HUDEP-2 (cell line): ENCODE data around the gene ATF7IP2.
"Not testable (repeated sequence)": the region's sequence is repeated elsewhere in the genome, so short reads cannot be mapped to it uniquely, and the experiment has no call there.

ENCODE experiments used
- DNase-seq, 76 experiments: peaks; one replicate each; lab custom pipeline; 2025; ENCODE audit not compliant: unreplicated experiment in 76 of 76; lab: John Stamatoyannopoulos, UW

ATF7IP2 gene

DNA sequence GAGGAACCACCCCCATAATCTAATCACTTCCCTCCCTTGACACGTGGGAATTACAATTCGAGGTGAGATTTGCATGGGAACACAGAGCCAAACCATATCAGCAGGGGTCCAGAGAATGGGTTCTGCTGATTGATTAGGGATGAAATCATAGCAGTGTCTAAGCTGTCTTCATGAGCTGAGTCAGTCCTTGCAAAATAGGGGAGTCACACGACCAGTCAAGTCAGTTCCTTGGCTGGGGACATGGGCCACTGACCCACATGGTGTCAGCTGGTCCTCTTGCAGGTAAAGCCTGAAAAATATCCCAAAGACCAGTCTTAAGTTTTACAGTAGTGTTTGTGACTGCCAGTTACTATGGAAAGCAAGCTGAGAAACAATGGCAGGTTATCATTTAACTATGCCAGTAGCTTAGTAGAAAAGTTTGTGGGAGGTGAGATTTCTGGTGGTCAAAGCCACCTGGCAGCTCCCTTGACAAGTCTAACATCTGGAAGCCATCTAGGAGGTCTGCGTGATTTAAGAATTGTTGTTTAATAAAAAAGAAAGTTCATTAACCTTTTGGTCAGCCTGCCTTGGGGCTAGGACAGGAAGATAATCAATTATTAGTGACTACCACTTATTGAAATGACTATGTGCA is 15.7 kb upstream of the ATF7IP2 start:
- no peak for DNase-seq

DNA sequence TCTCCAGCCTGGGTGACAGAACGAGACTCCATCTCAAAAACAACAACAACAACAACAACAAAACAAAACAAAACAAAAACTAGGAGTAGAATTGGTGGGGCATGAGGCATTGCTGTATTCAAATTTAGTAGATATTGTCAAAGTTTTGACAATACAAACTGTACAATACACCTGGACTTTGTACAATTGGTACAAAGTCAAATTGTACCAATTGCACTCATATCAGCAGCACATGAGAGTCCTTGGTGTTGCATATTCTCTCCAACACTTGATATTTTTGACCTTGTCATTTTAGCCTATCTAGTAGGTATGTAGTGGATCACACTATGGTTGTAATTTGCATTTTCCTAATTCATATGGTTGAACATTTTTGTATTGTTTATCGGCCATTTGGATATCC is 14.3 kb upstream of the ATF7IP2 start:
- DNase-seq, result no peak

DNA sequence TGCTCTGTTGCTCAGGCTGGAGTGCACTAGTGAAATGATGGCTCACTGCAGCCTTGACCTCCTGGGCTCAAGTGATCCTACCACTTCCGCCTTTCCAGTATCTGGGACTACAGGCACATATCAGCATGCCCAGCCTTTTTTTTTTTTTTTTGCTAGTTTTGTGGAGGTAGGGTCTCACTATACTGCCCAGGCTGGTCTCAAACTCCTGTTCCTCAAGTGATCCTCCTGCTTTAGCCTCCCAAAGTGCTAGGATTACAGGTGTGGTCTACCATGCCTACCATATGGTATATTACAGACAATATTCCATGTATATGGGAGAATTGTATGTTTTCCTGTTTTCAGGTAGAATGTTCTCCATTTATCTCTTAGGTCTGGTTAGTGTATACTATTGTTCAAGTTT is 12.3 kb upstream of the ATF7IP2 start:
- no peak for DNase-seq

DNA sequence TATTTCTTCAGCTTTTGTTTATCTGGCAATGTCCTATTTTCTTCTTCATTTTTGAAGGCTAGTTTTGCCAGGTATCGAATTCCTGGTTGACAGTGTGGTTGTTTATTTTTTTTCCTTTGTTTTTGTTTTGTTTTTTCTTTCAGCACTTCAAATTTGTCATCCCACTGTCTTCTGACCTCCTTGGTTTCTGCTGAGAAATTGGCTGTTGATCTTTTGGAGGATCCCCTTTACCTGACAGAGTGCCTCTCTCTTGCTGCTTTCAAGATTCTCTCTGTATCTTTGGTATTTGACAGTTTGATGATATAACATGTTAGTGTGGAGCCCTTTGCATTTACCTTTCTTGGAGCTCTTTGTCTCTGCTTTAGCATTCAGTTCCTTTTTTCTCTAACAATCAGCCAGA is 9.6 kb upstream of the ATF7IP2 start:
- no peak for DNase-seq

DNA sequence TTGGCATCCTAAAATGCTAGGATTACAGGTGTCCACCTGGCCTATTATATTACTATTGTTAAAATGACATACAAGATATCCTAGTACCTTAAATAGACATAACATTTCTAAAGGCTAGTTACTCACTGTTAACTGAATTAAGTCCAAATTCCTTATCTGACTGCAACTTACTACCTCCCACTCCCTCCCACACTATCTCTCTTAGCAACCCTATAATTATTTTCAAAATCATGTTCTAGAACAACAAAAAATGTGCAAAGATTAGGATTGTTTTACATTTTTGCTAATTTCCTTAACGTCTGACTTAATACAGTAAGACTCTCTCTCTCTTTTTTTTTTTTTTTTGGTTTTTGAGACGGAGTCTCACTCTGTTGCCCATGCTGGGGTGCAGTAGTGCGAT is 2.2 kb upstream of the ATF7IP2 start:
- DNase-seq, result peak in 6 of 76 experiments; percentile 16 to 51 (median 44)

DNA sequence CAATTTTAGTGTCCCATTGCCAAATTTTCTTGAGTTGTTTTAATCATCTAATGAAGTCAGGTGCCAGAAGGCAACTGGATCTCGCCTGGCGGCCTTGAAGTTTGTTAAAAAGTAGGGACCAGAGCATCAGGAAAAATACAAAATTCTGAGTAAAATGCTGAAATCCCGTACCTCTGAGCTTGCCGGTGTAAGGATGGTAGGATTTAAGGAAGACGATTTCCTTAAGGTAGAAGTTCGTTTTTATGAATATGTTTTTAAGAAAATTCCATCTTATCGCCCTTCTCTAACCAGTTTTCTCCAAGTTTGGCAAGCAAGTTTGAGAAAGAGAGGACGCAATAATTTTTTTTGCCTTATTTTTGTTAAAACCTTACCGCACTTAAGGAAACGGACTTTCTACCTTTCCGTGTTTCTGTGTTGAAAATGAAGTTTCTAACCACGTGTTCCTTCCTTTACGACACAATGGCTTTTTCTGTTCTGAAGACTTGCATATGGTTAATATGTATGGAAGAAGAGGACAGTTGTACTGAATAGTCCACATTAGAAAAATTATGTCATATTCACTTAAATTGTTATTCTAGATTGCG is 748 bp downstream of the ATF7IP2 start:
- peak in 4 of 76 experiments; percentile 16 to 36 (median 25) for DNase-seq

DNA sequence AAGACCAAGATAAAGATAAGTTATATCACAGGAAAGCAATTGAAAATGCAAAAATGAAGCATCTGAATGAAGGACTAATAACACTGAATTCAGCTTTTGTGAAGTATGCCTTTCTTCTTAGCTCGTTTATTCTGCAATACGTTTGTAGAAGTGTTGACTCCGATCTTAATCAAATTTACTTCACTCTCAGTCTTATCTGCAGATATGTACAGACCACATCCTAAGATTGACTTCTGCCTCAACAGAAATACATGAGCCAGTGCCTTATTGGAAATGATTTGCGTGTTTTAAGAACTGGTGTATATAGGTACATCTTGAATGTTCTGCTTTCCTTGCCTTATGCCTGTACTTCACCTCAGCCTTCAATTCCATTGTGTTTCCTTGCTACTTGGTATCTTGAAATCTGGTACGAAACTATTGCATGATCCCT is 1.3 kb downstream of the ATF7IP2 start:
- peak in 1 of 76 experiments; percentile 35 for DNase-seq

DNA sequence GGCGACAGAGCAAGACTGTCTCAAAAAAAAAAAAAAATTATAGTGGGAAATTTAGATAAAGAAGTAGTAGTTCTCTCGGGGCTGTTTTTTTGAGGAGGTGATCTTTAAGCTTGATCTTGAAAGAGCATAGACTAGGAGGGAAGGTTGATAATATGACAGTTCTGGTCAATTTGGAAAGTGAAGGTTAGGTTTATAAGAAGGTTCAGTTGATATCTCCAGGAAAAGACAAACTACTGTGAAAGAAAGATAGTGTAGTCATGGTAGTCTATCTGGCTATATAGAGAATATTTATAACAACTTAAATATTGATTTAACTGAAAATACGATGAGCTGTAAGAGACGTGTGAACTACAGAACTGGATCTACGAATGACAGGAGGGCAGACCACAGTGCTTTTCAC is 3.1 kb downstream of the ATF7IP2 start:
- DNase-seq, result no peak

DNA sequence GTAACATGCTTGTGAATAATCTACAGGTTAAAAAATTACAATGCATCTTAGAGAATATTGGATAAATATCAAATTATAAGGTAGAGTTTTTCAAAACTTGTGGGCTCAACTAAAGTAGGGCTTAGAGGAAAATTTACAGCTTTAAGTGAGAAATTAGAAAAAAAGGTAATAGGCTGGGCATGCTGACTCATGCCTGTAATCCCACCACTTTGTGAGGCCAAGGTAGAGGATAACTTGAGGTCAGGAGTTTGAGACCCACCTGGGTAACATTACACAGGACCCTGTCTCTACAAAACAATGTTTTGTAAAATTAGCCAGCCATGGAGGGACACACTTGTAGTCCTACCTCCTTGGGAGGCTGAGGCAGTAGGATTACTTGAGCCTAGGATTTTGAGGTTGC is 4.5 kb downstream of the ATF7IP2 start:
- no peak for DNase-seq

DNA sequence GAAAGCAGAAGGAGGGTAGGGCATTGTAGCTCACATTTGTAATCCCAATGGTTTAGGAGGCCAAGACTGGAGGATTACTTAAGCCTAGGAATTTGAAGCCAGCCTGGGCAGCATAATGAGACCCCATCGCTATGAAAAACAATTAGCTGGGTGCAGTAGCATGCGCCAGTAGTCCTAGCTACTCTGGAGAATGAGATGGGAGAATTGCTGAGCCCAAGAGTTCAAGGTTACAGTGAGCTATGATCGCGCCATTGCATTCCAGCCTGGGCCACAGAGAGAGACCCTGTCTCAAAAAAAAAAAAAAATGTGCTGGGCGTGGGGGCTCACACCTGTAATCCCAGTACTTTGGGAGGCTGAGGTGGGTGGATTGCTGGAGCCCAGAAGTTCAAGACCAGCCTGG is 5.0 kb downstream of the ATF7IP2 start:
- DNase-seq, result no peak

DNA sequence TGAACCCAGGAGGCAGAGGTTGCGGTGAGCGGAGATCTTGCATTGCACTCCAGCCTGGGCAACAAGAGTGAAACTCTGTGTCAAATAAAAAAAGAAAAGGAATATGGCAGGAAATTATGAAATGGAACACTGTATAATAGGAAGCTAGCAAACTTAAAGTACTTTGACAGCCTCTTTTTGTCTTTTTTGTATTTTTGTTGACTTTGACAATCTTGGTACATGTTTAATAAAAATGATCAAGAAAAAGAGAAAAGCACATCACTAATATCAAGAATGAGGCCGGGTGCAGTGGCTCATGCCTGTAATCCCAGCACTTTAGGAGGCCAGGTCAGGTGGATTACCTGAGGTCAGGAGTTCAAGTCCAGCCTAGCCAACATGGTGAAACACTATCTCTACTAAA is 5.5 kb downstream of the ATF7IP2 start:
- no peak for DNase-seq

DNA sequence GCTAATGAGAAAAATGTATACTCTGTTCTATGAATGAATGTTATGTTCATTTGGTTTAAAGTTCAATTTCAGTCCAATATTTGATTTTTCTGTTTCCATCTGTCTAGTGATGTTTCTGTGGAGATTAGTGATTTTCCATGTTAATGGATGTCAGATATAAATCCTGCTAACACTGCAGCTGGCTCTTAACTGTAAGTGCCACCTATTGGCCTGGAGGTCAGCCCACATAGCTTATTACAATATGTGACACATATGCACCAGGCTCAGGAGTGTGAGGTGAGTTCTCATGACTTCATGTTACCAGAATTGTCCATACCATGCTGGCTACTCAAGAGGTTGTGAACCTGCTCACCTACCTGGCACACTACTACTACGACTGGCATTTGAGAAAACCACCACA is 17.1 kb downstream of the ATF7IP2 start:
- no peak for DNase-seq

DNA sequence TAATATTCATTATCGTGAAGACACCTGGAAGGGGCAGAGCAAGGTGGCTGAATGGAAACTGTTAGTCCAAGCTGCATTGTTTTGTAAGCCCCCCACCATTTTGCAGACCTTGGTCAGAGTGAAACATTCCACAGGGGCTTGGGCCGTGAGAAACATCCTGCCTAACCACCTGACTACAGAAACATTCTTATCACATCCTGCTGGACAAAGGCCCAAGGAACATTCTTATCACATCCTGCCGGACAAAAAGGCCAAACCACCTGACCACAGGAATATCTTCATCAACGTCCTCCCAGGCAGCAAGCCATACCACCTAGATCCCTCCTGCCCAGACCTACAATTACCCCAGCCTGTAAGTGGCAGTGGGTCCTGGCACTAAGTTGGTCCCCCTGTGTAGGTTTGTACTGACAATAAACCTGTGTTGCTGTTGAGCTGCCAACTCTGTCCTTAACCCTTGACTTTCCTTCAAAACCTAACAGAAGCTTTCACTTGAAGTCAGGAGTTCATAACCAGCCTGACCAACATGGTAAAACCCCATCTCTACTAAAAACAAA is 19.6 kb downstream of the ATF7IP2 start:
- DNase-seq, result peak in 32 of 76 experiments; percentile 2 to 63 (median 24)

DNA sequence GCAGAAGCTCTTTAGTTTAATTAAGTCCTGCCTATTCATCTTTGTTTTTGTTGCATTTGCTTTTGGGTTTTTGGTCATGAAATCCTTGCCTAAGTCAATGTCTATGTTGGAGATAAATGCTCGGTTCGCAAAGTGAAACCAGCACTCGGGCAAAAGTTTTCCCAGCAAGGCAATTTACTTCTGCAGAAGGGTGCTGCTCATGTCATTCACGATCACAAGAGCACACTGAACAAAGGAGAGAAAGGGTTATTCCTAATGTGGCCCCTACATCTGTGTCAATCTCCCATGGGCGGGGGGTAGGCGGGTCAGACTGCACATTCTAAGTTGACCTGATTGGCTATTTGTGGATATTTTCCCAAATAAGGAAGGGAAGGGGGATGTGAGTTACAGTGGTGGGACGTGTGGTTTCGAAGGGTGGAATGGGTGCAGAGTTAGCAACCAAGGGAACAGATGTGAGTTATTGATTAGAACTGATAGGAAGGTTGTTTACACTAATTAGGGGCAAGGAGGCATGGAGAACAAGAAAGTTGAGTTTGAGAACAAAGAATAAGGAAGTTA is 23.0 kb downstream of the ATF7IP2 start:
- peak in 4 of 76 experiments; percentile 5 to 28 (median 18) for DNase-seq

DNA sequence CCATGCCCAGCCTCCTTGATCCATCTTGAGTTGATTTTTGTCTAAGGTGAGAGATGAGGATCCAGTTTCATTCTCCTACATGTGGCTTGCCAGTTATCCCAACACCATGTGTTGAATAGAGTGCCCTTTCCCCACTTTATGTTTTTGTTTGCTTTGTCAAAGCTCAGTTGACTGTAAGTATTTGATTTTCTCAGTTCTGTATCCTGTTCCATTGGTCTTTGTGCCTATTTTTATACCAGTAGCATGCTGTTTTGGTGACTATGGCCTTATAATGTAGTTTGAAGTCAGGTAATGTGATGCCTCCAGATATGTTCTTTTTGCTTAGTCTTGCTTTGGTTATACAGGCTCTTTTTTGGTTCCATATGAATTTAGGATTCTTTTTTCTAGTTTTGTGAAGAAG is 23.9 kb downstream of the ATF7IP2 start:
- DNase-seq, result not testable (repeated sequence)

DNA sequence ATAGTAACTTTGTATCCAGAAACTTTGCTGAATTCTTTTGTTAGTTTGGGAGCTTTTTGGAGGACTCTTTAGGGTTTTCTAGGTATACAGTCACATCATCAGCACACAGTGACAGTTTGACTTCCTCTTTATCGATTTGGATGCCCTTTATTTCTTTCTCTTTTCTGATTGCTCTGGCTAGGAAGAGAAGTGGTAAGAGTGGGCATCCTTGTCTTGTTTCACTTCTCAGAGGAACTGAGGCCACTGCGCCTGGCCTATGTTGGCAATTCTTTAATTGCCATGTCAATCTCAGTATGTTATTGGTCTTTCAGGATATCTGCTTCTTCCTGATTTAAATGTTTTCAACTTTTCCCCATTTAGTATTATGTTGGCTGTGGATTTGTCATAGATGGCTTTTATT is 24.6 kb downstream of the ATF7IP2 start:
- DNase-seq, result no peak

DNA sequence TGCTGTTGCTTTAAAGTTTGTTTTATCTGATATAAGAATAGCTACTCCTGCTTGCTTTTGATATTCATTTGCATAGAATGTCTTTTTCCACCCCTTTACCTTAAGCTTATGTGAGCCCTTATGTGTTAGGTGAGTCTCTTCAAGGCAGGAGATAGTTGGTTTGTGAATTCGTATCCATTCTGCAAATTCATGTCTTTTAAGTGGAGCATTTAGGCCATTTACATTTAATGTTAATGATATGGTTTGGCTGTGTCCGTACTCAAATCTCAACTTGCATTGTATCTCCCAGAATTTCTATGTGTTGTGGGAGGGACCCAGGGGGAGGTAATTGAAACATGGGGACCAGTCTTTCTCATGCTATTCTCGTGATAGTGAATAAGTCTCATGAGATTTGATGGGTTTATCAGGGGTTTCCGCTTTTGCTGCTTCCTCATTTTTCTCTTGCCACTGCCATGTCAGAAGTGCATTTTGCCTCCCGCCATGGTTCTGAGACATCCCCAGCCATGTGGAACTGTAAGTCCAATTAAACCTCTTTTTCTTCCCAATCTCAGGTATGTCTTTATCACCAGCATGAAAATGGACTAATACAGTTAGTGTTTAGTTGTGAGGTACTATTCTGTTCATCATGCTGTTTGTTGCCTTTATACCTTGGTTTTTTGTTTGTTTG is 27.2 kb downstream of the ATF7IP2 start:
- DNase-seq, result no peak

DNA sequence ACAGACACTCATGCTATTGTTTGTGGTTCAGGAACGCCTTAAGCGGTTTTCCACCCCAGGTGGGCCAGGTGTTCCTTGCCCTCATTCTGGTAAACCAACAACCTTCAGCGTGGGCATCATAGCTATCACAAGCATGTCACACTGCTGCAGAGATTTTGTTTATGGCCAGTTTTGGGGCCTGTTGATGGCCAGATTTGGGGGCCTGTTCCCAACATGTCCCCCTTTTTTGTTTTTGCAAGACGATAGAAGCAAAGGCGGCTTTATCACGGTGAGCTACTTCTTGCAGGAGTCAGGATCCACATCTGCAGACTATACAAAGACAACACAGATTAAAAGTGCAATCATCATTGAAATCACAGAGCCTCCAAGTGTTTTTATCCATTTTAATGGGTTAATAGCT is 32.3 kb downstream of the ATF7IP2 start:
- not testable (repeated sequence) for DNase-seq

DNA sequence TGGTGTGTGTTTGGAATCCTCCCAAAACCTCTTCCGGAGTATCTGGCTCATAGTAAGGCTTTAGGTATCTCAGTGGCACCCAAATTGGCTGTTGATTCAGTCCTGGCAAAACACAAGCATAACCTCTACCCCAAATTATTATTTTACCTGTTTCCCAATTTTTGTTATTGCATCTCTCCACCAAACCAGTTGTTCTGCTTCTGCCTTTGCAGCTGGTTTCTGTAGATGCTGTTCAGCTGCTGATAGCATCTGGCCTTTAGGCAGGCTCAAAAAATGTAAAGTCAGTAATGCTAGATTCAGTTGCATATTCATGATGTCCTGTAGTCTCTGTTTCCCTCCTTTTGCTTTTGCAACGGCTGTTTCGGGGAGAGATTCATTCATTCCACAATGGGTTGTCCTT is 33.8 kb downstream of the ATF7IP2 start:
- no peak for DNase-seq

DNA sequence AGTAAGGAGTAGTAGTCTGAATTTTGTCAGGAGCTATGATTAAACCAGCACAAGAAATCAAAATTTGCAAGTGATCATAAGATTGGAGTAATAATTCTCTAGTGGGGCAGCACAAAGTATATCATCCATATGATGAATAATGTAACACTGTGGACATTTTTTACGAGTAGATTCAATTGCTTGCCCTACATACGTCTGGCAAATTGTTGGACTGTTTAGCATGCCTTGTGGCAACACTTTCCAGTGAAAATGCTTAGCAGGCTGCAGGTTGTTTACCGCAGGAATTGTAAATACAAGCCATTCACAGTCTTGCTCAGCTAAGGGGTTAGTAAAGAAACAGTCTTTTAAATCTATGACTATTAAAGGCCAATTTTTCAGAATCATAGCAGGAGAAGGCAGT is 35.7 kb downstream of the ATF7IP2 start:
- DNase-seq, result no peak

DNA sequence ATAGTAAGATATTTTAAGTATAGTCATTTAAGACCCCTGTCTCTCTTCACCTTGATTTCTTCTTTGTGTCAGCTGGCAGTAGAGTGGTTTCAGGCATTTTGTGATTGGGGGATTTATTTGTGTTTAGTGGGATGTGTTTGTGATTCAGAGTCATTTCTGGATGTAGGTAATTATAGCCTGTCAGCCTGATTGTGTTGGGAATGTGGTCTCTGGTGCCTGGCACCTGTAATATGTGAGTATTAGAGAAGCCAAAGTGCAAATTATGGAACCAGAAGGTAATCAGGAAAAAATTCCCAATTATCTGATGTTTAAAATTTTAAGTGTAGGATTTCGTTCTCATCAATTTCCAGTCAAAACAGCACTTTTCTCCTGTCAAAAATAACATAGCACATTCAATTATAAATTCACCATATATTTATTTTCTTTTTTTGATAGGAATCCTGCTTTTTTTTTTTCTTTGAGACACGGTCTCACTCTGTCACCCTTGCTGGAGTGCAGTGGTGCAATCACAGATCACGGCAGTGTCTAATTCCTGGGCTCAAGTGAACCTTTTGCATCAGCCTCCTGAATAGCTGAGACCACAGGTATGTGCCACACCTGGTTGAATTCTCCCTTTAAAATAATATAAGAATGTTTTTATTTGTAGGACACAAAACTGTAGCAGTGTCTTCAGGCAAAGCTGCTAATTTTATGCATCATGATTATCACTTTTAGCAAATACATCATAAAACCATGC is 42.7 kb downstream of the ATF7IP2 start:
- DNase-seq, result no peak
